DND-41 (cell line): ENCODE measurements around the gene ARHGAP22.

Source experiments
- ATAC-seq: fragments of 200-7000 bp; cut with Tn5 transposase; 3 replicates; pipeline ENCODE4 v1.9.1; 2021; ENCODE audit warnings: low read depth; ENCODE audit not compliant: insufficient read depth
- DNase-seq: peaks from one replicate; pipeline ENCODE4 v3.0.0-alpha.2; 2020
- H2AFZ ChIP-seq: 2 replicates; pipeline ENCODE4 v1.6.0; 2012; ENCODE audit warnings: low read depth, low read length
- H3K27ac ChIP-seq: 2 replicates; pipeline ENCODE4 v1.5.1; 2012; ENCODE audit warnings: low read length, inconsistent platforms
- H3K27me3 ChIP-seq: fragments of 200-600 bp; sonication (generic); 2 replicates; pipeline ENCODE4 v1.6.0; 2012; ENCODE audit warnings: low read length, mild to moderate bottlenecking, inconsistent platforms; ENCODE audit not compliant: insufficient read depth, poor library complexity
- H3K36me3 ChIP-seq: 2 replicates; pipeline ENCODE4 v1.5.1; 2012; ENCODE audit warnings: low read length, inconsistent platforms; ENCODE audit not compliant: insufficient read depth
- H3K4me1 ChIP-seq: 2 replicates; pipeline ENCODE4 v1.5.1; 2012; ENCODE audit warnings: mild to moderate bottlenecking, low read length; ENCODE audit not compliant: insufficient read depth
- H3K4me2 ChIP-seq: 2 replicates; pipeline ENCODE4 v1.6.0; 2012; ENCODE audit warnings: mild to moderate bottlenecking, moderate library complexity, low read length, inconsistent platforms; ENCODE audit not compliant: insufficient read depth
- H3K4me3 ChIP-seq, 2 experiments: fragments of 200-600 bp in 1 of 2; shearing (Covaris generic) in 1 of 2; 2 replicates each; pipeline ENCODE4 v1.5.1; 2012 to 2016; ENCODE audit warnings: inconsistent platforms in 2 of 2, low read length in 2 of 2, mild to moderate bottlenecking in 2 of 2, low read depth in 1 of 2, moderate library complexity in 1 of 2
- H3K79me2 ChIP-seq: 2 replicates; pipeline ENCODE4 v1.6.0; 2012; ENCODE audit warnings: low read length, inconsistent platforms; ENCODE audit not compliant: insufficient read depth
- H3K9ac ChIP-seq: 2 replicates; pipeline ENCODE4 v1.6.0; 2012; ENCODE audit warnings: low read depth, mild to moderate bottlenecking, inconsistent platforms, low read length, moderate library complexity
- H3K9me3 ChIP-seq: 2 replicates; pipeline ENCODE4 v1.5.1; 2012; ENCODE audit warnings: low read length, moderate library complexity, mild to moderate bottlenecking, inconsistent platforms; ENCODE audit not compliant: insufficient read depth, severe bottlenecking
- H4K20me1 ChIP-seq: 2 replicates; pipeline ENCODE4 v1.6.0; 2012; ENCODE audit warnings: low read length; ENCODE audit not compliant: insufficient read depth
- EZH2 ChIP-seq: IDR thresholded peaks from 3 replicates; pipeline ENCODE4 v1.6.1; 2012; ENCODE audit warnings: borderline replicate concordance, low read depth, mild to moderate bottlenecking, moderate library complexity, low read length, inconsistent platforms; ENCODE audit not compliant: severe bottlenecking
- TF ChIP-seq, protein P1 (sequence below): IDR thresholded peaks from 2 replicates; pipeline ENCODE4 v1.5.1; 2012; ENCODE audit warnings: borderline replicate concordance, low read length, moderate library complexity, mild to moderate bottlenecking; ENCODE audit not compliant: poor library complexity, severe bottlenecking; ENCODE audit errors: extremely low read depth

The ARHGAP22 gene

DNA sequence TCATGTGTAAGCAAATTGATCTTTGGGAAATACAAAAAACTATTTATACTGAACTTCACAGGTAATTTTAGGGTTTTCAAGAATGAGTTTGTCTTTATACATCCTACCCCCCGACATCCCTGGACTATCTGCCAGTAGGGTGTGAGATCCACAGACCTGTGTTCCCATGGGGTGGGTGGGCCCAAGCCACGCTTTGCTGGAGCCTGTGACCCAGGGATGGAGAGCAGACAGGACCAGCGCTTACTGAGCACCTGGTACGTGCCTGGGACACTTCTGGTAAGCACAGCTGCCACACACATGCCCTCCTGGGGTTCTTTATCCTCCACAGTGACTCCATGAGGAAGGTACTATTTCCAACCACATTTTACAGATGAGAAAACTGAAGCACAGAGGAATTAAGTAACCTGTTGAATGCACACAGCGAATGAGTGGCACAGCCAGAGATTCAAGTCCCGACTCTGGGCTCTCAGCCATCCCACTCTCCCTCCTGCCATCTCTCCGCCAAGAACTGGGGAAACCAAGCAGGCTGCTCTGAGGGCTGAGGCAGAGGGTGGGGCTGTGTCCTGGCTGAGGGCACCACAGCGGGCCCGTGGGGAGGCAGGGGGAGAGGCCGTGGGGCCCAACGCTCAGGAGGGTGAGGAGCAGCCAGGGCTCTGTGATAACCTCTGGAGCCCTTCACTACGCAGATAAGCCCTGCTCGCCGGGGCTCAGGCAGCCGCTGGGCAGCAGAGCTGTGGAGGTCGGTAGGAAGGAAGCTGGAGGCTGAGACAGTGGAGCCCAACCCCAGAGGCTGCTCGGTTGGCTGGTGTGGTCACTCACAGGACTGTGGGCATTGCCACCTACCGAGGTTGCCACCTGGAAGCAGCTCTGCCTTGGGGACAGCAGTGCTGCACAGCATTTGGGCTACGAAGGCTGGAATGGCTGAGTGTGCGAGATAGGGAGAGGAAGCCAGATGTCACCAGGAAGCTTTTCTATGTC, 124.2 kb downstream of the ARHGAP22 start:
- Histone ChIP-seq H3K36me3 (no peaks in the 10 kb centered on the region), H3K27ac (no peak overlapping the region), H3K79me2 (no peaks in the 10 kb centered on the region), H3K9ac (no peak overlapping the region), H3K4me2 (no peak overlapping the region), H3K4me3 (no peak overlapping the region), H3K27me3 (peaks cover 8% of the 10 kb centered on the region), H4K20me1 (no peaks in the 10 kb centered on the region), H3K9me3 (no peaks in the 10 kb centered on the region), H2AFZ (no peak overlapping the region), H3K4me1 (no peaks in the 10 kb centered on the region)
- TF ChIP-seq EZH2: no peak
- TF ChIP-seq, protein P1, sequence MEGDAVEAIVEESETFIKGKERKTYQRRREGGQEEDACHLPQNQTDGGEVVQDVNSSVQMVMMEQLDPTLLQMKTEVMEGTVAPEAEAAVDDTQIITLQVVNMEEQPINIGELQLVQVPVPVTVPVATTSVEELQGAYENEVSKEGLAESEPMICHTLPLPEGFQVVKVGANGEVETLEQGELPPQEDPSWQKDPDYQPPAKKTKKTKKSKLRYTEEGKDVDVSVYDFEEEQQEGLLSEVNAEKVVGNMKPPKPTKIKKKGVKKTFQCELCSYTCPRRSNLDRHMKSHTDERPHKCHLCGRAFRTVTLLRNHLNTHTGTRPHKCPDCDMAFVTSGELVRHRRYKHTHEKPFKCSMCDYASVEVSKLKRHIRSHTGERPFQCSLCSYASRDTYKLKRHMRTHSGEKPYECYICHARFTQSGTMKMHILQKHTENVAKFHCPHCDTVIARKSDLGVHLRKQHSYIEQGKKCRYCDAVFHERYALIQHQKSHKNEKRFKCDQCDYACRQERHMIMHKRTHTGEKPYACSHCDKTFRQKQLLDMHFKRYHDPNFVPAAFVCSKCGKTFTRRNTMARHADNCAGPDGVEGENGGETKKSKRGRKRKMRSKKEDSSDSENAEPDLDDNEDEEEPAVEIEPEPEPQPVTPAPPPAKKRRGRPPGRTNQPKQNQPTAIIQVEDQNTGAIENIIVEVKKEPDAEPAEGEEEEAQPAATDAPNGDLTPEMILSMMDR: no peak
- ATAC-seq (no peak), DNase-seq (no peak)

DNA sequence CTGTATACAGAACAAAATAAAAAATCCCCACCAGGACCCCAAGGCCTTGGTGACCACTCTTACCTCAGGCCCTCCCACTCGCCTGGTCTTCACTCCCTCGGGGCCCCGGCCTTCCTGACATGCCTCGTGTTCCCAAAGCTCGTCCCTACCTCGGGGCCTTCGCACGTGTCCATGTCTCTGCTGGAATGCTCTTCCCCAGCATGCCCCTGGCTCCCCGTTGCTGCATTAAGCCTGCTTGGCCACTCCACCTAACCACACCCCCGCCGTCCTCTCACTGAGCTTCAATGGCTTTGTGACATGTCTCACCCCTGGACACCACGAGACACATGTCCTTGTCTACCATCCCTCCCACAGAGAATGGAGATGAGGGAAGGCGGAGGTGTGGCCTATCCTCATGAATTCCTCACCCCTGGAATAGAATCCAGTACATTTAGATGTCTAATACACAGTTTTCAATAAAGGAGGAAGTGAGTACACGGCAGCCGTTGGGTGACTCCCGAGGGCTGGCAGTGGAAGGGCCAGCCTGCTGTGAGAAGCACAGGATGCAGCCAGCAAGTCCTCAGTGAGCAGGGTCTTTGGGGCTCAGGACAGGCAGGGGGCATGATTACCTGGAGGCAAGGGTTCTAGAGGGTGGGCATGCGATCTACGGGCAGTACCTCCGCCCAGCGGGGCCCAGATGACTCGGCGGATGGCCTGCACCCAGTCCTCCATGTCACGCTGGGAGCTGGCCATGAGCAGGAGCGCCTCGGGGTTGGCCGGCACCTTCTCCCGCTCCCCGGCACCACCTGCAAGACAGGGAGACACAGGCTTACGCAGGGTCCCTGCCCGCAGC, 125.7 kb downstream of the ARHGAP22 start:
- H3K4me2 ChIP-seq: no peak overlapping the region
- no peak overlapping the region for H2AFZ ChIP-seq
- no peaks in the 10 kb centered on the region for H3K9me3 ChIP-seq
- no peak for DNase-seq
- no peaks in the 10 kb centered on the region for H4K20me1 ChIP-seq
- no peaks in the 10 kb centered on the region for H3K36me3 ChIP-seq
- ATAC-seq: no peak
- no peak overlapping the region for H3K9ac ChIP-seq
- no peak overlapping the region for H3K4me3 ChIP-seq
- peaks cover 8% of the 10 kb centered on the region for H3K27me3 ChIP-seq
- TF ChIP-seq, protein P1: no peak
- TF ChIP-seq EZH2: no peak
- no peak overlapping the region for H3K27ac ChIP-seq
- no peaks in the 10 kb centered on the region for H3K4me1 ChIP-seq
- no peaks in the 10 kb centered on the region for H3K79me2 ChIP-seq

DNA sequence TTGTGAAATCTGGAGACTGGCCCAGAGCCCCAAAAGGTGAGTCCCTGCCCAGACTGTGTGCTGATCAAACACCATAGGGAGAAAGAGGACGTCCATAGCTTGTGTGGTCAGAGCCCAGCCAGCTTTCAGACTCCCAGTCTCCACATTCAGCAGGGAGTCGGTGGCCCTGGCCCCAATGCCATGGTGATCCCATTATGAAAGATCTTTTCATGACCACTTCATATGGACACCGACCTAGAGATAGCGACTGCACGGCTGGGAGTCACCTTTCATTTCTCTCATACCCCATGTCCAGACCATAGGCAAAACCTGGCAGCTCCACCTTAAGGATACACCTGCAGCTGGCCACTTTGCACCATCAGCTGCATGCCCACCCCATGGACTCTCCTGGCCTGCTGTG, 126.4 kb downstream of the ARHGAP22 start:
- Histone ChIP-seq H3K4me3 (no peak overlapping the region), H4K20me1 (no peaks in the 10 kb centered on the region)
- TF ChIP-seq, protein P1: no peak
- TF ChIP-seq EZH2: no peak

More for the DNA sequence above, 126.4 kb downstream of the ARHGAP22 start:
- Histone ChIP-seq H2AFZ (no peak overlapping the region), H3K27ac (no peak overlapping the region), H3K4me1 (no peaks in the 10 kb centered on the region), H3K79me2 (no peaks in the 10 kb centered on the region), H3K27me3 (peaks cover 6% of the 10 kb centered on the region), H3K36me3 (no peaks in the 10 kb centered on the region), H3K9me3 (no peaks in the 10 kb centered on the region), H3K9ac (no peak overlapping the region), H3K4me2 (no peak overlapping the region)
- no peak for DNase-seq
- ATAC-seq: no peak
